Left ventricle myocardium inferior (tissue), 1 donor: ENCODE measurements around the gene SPECC1. TPM values are rescaled to one million over a fixed set of nuclear protein-coding genes. Genes with fewer than 3 reads are reported as not detected.

Source experiments
- DNase-seq: peaks from one replicate; pipeline ENCODE4 v3.0.0-alpha.2; 2020
- H3K27ac ChIP-seq: fragments of 200-600 bp; replicated peaks from 2 replicates; pipeline ENCODE4 v1.8.0; 2021
- H3K27me3 ChIP-seq: fragments of 200-600 bp; 2 replicates; pipeline ENCODE4 v1.8.0; 2021; ENCODE audit warnings: low read depth
- H3K36me3 ChIP-seq: fragments of 200-600 bp; 2 replicates; pipeline ENCODE4 v1.8.0; 2021
- H3K4me1 ChIP-seq: fragments of 200-600 bp; 2 replicates; pipeline ENCODE4 v1.8.0; 2021
- H3K4me3 ChIP-seq: fragments of 200-600 bp; 2 replicates; pipeline ENCODE4 v1.8.0; 2021; ENCODE audit warnings: mild to moderate bottlenecking, moderate library complexity
- H3K9me3 ChIP-seq: fragments of 200-600 bp; replicated peaks from 2 replicates; pipeline ENCODE4 v1.8.0; 2021
- CTCF ChIP-seq: fragments of 200-600 bp; IDR thresholded peaks from 2 replicates; pipeline ENCODE4 v1.8.0; 2021; ENCODE audit warnings: antibody characterized with exemption, mild to moderate bottlenecking, borderline replicate concordance
- intact Hi-C: fragments of 100-400 bp; cut with micrococcal nuclease; formaldehyde crosslinking; loops from one replicate; pipeline ENCODE4 v1.11.0; 2022
- total RNA-seq: library from RNA; stranded (reverse); fragmentation: NEBNext Ultra II Directional; extraction: Animal tissue kit (Norgen Biotek cat#: 25700); gene quantifications from one replicate; pipeline ENCODE4 v1.2.1, GENCODE V29; 2021
- donor health status: DM: no; HTN: yes; CAD: no; lungs with severe emphysema.

Gene SPECC1
- total RNA-seq, 1 donor from 2014 or later = 10.6 TPM

GRCh38 chr17:19991252-19991885, 17.8 kb upstream of the SPECC1 start:
- peaks cover 42% of the 10 kb centered on the region for H3K27me3 ChIP-seq
- intact Hi-C loops = no loop called here

GRCh38 chr17:19992803-19993713, 16.1 kb upstream of the SPECC1 start:
- Histone ChIP-seq H3K9me3 (no peaks in the 10 kb centered on the region), H3K4me1 (peaks cover 4% of the 10 kb centered on the region), H3K4me3 (peak overlapping the region; percentile 25), H3K27me3 (peaks cover 37% of the 10 kb centered on the region), H3K27ac (no peak overlapping the region), H3K36me3 (no peaks in the 10 kb centered on the region)
- intact Hi-C loops = loop anchor here (2.0 kb wide), 1 partner anchor 124 kb away; no protein-coding TSS in a partner anchor
- peak; percentile 82 for TF ChIP-seq CTCF
- DNase-seq = peak; percentile 83

More at GRCh38 chr17:19991252-19991885, 17.8 kb upstream of the SPECC1 start:
- no peak for DNase-seq
- no peak for TF ChIP-seq CTCF
- Histone ChIP-seq H3K4me3 (no peak overlapping the region), H3K4me1 (peaks cover 4% of the 10 kb centered on the region), H3K27ac (no peak overlapping the region), H3K36me3 (no peaks in the 10 kb centered on the region), H3K9me3 (no peaks in the 10 kb centered on the region)

GRCh38 chr17:19996086-19996485, 13.1 kb upstream of the SPECC1 start:
- intact Hi-C loops = no loop called here
- TF ChIP-seq CTCF = no peak
- no peaks in the 10 kb centered on the region for H3K36me3 ChIP-seq
- peaks cover 4% of the 10 kb centered on the region for H3K4me1 ChIP-seq
- H3K27me3 ChIP-seq = peaks cover 17% of the 10 kb centered on the region
- no peaks in the 10 kb centered on the region for H3K9me3 ChIP-seq
- no peak overlapping the region for H3K27ac ChIP-seq
- no peak for DNase-seq
- no peak overlapping the region for H3K4me3 ChIP-seq

GRCh38 chr17:19996502-19996901, 12.7 kb upstream of the SPECC1 start:
- no peak for DNase-seq
- intact Hi-C loops = no loop called here
- no peaks in the 10 kb centered on the region for H3K36me3 ChIP-seq

More at GRCh38 chr17:19996502-19996901, 12.7 kb upstream of the SPECC1 start:
- Histone ChIP-seq H3K27ac (no peak overlapping the region), H3K9me3 (no peaks in the 10 kb centered on the region), H3K27me3 (peaks cover 19% of the 10 kb centered on the region), H3K4me3 (no peak overlapping the region), H3K4me1 (peaks cover 4% of the 10 kb centered on the region)
- no peak for TF ChIP-seq CTCF
